HepG2 (cell line): Measurements from ENCODE around the gene UCKL1. TPM values are rescaled to one million over a fixed set of nuclear protein-coding genes. Genes with fewer than 3 reads are reported as not detected.

Source experiments
- HHEX ChIP-seq: IDR thresholded peaks from 2 replicates; pipeline ENCODE4 v1.6.1; 2016; ENCODE audit warnings: control low read depth
- HOMEZ ChIP-seq: IDR thresholded peaks from 2 replicates; pipeline ENCODE4 v1.6.1; 2016; ENCODE audit warnings: low read depth
- IRX3 ChIP-seq: sonication (generic); formaldehyde crosslinking; IDR thresholded peaks from 2 replicates; pipeline ENCODE4 v1.8.1; 2023; ENCODE audit warnings: mild to moderate bottlenecking, low read depth, missing genetic modification reagents, borderline replicate concordance
- JDP2 ChIP-seq: sonication (generic); formaldehyde crosslinking; IDR thresholded peaks from 2 replicates; pipeline ENCODE4 v1.8.1; 2022; ENCODE audit warnings: missing genetic modification reagents, borderline replicate concordance
- JUND ChIP-seq: sonication (generic); formaldehyde crosslinking; IDR thresholded peaks from 2 replicates; pipeline ENCODE4 v1.8.0; 2022; ENCODE audit warnings: mild to moderate bottlenecking, missing genetic modification reagents
- KLF6 ChIP-seq: IDR thresholded peaks from 2 replicates; pipeline ENCODE4 v1.8.0; 2016; ENCODE audit warnings: missing biosample characterization, missing genetic modification reagents
- MAF1 ChIP-seq: sonication (generic); formaldehyde crosslinking; IDR thresholded peaks from 2 replicates; pipeline ENCODE4 v1.5.0; 2020; ENCODE audit warnings: missing genetic modification reagents, borderline replicate concordance
- MYNN ChIP-seq: sonication (generic); formaldehyde crosslinking; IDR thresholded peaks from 2 replicates; pipeline ENCODE4 v1.4.0; 2020; ENCODE audit warnings: mild to moderate bottlenecking, low read depth, missing genetic modification reagents
- RAD51 ChIP-seq: fragments of 450-650 bp; IDR thresholded peaks from 2 replicates; pipeline ENCODE4 v1.6.1; 2016; ENCODE audit warnings: borderline replicate concordance
- RXRA ChIP-seq: sonication (generic); formaldehyde crosslinking; IDR thresholded peaks from 2 replicates; pipeline ENCODE4 v1.5.1; 2020; ENCODE audit warnings: missing genetic modification reagents
- ZFP90 ChIP-seq: sonication (generic); formaldehyde crosslinking; IDR thresholded peaks from 2 replicates; pipeline ENCODE4 v1.8.0; 2022; ENCODE audit warnings: missing genetic modification reagents, mild to moderate bottlenecking, inconsistent platforms, borderline replicate concordance
- ZNF136 ChIP-seq: sonication (generic); formaldehyde crosslinking; IDR thresholded peaks from 2 replicates; pipeline ENCODE4 v1.8.1; 2022; ENCODE audit warnings: low read depth, mild to moderate bottlenecking, moderate library complexity, missing genetic modification reagents
- ZNF20 ChIP-seq: sonication (generic); formaldehyde crosslinking; IDR thresholded peaks from 2 replicates; pipeline ENCODE4 v1.4.0; 2020; ENCODE audit warnings: mild to moderate bottlenecking, moderate library complexity, missing genetic modification reagents
- ZNF407 ChIP-seq: sonication (generic); formaldehyde crosslinking; IDR thresholded peaks from one replicate; pipeline ENCODE4 v1.5.1; 2020; ENCODE audit warnings: mild to moderate bottlenecking, missing genetic modification reagents; ENCODE audit errors: not compliant biosample characterization
- ZNF446 ChIP-seq: sonication (generic); formaldehyde crosslinking; IDR thresholded peaks from 2 replicates; pipeline ENCODE4 v1.5.0; 2020; ENCODE audit warnings: mild to moderate bottlenecking, missing genetic modification reagents
- ZNF562 ChIP-seq: sonication (generic); formaldehyde crosslinking; IDR thresholded peaks from 2 replicates; pipeline ENCODE4 v1.8.0; 2022; ENCODE audit warnings: missing genetic modification reagents, borderline replicate concordance
- ZNF576 ChIP-seq: sonication (generic); formaldehyde crosslinking; IDR thresholded peaks from 2 replicates; pipeline ENCODE4 v1.4.0; 2020; ENCODE audit warnings: mild to moderate bottlenecking, missing genetic modification reagents
- ZNF678 ChIP-seq: sonication (generic); formaldehyde crosslinking; IDR thresholded peaks from 2 replicates; pipeline ENCODE4 v1.4.0; 2020; ENCODE audit warnings: mild to moderate bottlenecking, missing genetic modification reagents
- ZNF737 ChIP-seq: sonication (generic); formaldehyde crosslinking; IDR thresholded peaks from 2 replicates; pipeline ENCODE4 v1.5.0; 2020; ENCODE audit warnings: missing genetic modification reagents, mild to moderate bottlenecking, borderline replicate concordance
- ZNF879 ChIP-seq: sonication (generic); formaldehyde crosslinking; IDR thresholded peaks from 2 replicates; pipeline ENCODE4 v1.8.1; 2023; ENCODE audit warnings: missing genetic modification reagents
- polyA plus RNA-seq, 8 experiments: library from polyadenylated mRNA; depleted of rRNA in 3 of 8; stranded (reverse) in 7 of 8; unstranded in 1 of 8; fragments of >200 nt; fragmentation: Illumina TruSeq in 4 of 8; extraction: Trizol in 4 of 8; gene quantifications; 2 replicates each; pipeline versions ENCODE4 v1.2.1 to v1.2.3, GENCODE V29; 2011 to 2016; ENCODE audit warnings: low read depth in 4 of 8, missing spikeins in 1 of 8, mixed read lengths in 1 of 8; ENCODE audit not compliant: insufficient read depth in 1 of 8
- total RNA-seq, 5 experiments: library from RNA; depleted of rRNA; stranded (reverse); fragments of >200 nt; fragmentation: Illumina TruSeq; extraction: Trizol; gene quantifications; 2 replicates each; pipeline ENCODE4 v1.2.3, GENCODE V29; 2016; ENCODE audit warnings: low read depth in 1 of 5

Gene UCKL1
- total and polyA plus RNA-seq, 2 of the 13 experiments (the other 11 are each of a cell fraction or from before 2014, with no cell fraction given), result 50.2 to 126 TPM

GRCh38 chr20:63968928-63969760 is 12.9 kb upstream of the UCKL1 start (continued):
- TF ChIP-seq MYNN (CRISPR knock-in tag) (no peak), ZNF737 (CRISPR knock-in tag) (no peak; the same call in 1 of the 2 replicates), ZNF562 (CRISPR knock-in tag) (no peak), KLF6 (CRISPR knock-in tag) (peak; percentile 71), ZNF879 (CRISPR knock-in tag) (no peak), ZNF576 (CRISPR knock-in tag) (peak; percentile 35; the same call in 1 of the 2 replicates), ZNF407 (CRISPR knock-in tag) (no peak), IRX3 (CRISPR knock-in tag) (peak; percentile 86; the same call in 1 of the 2 replicates), JDP2 (CRISPR knock-in tag) (no peak), RAD51 (no peak), RXRA (CRISPR knock-in tag) (peak; percentile 87), MAF1 (CRISPR knock-in tag) (peak; percentile 82; the same call in 1 of the 2 replicates), ZFP90 (0 out of 2 replicates have a peak, but pooled peaks have one; percentile 33), HOMEZ (CRISPR knock-in tag) (0 out of 2 replicates have a peak, but pooled peaks have one; percentile 33), JUND (CRISPR knock-in tag) (peak; percentile 97), ZNF20 (CRISPR knock-in tag) (no peak), HHEX (CRISPR knock-in tag) (peak; percentile 39; the same call in 1 of the 2 replicates), ZNF678 (CRISPR knock-in tag) (no peak; the same call in 1 of the 2 replicates), ZNF136 (CRISPR knock-in tag) (no peak; the same call in 1 of the 2 replicates), ZNF446 (0 out of 2 replicates have a peak, but pooled peaks have one; percentile 65)
